Neural cell (in vitro differentiated cells): ENCODE results near the gene SELENON. TPM values are rescaled to one million over a fixed set of nuclear protein-coding genes. Genes with fewer than 3 reads are reported as not detected.
A peak's percentile ranks its signal among the peaks of the same experiment; 100 is the strongest.
"Not testable (repeated sequence)": the region's sequence is repeated elsewhere in the genome, so short reads cannot be mapped to it uniquely, and the experiment has no call there.

Experiments
- H2AFZ ChIP-seq: fragments of 200-600, 300-800 bp; sonication (generic), shearing (Covaris generic); 2 replicates; pipeline ENCODE4 v1.6.0; 2014; ENCODE audit warnings: low read depth, mild to moderate bottlenecking, antibody characterized with exemption, low read length, moderate library complexity
- H3F3A ChIP-seq: fragments of 200-600 bp; shearing (Covaris generic); 2 replicates; pipeline ENCODE4 v1.6.1; 2016; ENCODE audit warnings: mild to moderate bottlenecking, moderate library complexity, mixed read lengths, antibody characterized with exemption, low read length; ENCODE audit not compliant: insufficient read depth, poor library complexity, severe bottlenecking
- H3K27ac ChIP-seq: fragments of 200-600, 300-800 bp; sonication (generic), shearing (Covaris generic); 2 replicates; pipeline ENCODE4 v1.5.1; 2014; ENCODE audit warnings: mild to moderate bottlenecking, low read length, moderate library complexity
- H3K27me3 ChIP-seq: fragments of 300-800, 200-600 bp; sonication (generic), shearing (Covaris generic); 2 replicates; pipeline ENCODE4 v1.6.0; 2014; ENCODE audit warnings: mild to moderate bottlenecking, low read depth, low read length, moderate library complexity; ENCODE audit not compliant: insufficient read depth
- H3K36me3 ChIP-seq: fragments of 300-800, 200-600 bp; sonication (generic), shearing (Covaris generic); 2 replicates; pipeline ENCODE4 v1.5.1; 2014; ENCODE audit warnings: mild to moderate bottlenecking, antibody characterized with exemption, low read length, moderate library complexity; ENCODE audit not compliant: insufficient read depth
- H3K4me2 ChIP-seq: fragments of 300-800, 200-600 bp; sonication (generic), shearing (Covaris generic); 2 replicates; pipeline ENCODE4 v1.6.0; 2014; ENCODE audit warnings: mild to moderate bottlenecking, low read length
- H3K4me3 ChIP-seq: fragments of 300-800, 200-600 bp; sonication (generic), shearing (Covaris generic); 2 replicates; pipeline ENCODE4 v1.5.1; 2014; ENCODE audit warnings: mild to moderate bottlenecking, low read length, moderate library complexity
- H3K79me2 ChIP-seq: fragments of 200-600 bp; shearing (Covaris generic); replicated peaks from 2 replicates; pipeline ENCODE4 v1.6.0; 2014; ENCODE audit warnings: mild to moderate bottlenecking, low read length, moderate library complexity; ENCODE audit not compliant: insufficient read depth
- H3K9ac ChIP-seq: fragments of 300-800, 200-600 bp; sonication (generic), shearing (Covaris generic); 2 replicates; pipeline ENCODE4 v1.6.1; 2016; ENCODE audit warnings: mild to moderate bottlenecking, low read length, mixed read lengths
- H3K9me2 ChIP-seq: fragments of 200-600 bp; shearing (Covaris generic); 2 replicates; pipeline ENCODE4 v1.6.1; 2016; ENCODE audit warnings: mild to moderate bottlenecking, low read length, mixed read lengths; ENCODE audit not compliant: insufficient read depth
- H3K9me3 ChIP-seq: fragments of 200-600, 300-800 bp; sonication (generic), shearing (Covaris generic); 2 replicates; pipeline ENCODE4 v1.6.1; 2016; ENCODE audit warnings: mild to moderate bottlenecking, mixed run types, low read length, moderate library complexity, mixed read lengths
- H4K20me1 ChIP-seq: fragments of 200-600 bp; shearing (Covaris generic); 2 replicates; pipeline ENCODE4 v1.6.1; 2016; ENCODE audit warnings: mild to moderate bottlenecking, mixed run types; ENCODE audit not compliant: insufficient read depth
- CTCF ChIP-seq: fragments of 450-650 bp; IDR thresholded peaks from 2 replicates; pipeline ENCODE4 v1.5.1; 2014; ENCODE audit warnings: antibody characterized with exemption, mild to moderate bottlenecking, moderate library complexity; ENCODE audit not compliant: poor library complexity, severe bottlenecking
- EP300 ChIP-seq: fragments of 450-650 bp; conservative IDR thresholded peaks from 2 replicates; pipeline ENCODE4 v1.6.1; 2014; ENCODE audit warnings: antibody characterized with exemption, mild to moderate bottlenecking, moderate library complexity; ENCODE audit not compliant: poor library complexity, severe bottlenecking
- EZH2 ChIP-seq: fragments of 200-600, 300-800 bp; shearing (Covaris generic), sonication (generic); IDR thresholded peaks from 2 replicates; pipeline ENCODE4 v1.6.1; 2014; ENCODE audit warnings: antibody characterized with exemption, low read length, borderline replicate concordance, mild to moderate bottlenecking; ENCODE audit not compliant: insufficient read depth, poor library complexity, severe bottlenecking
- MXI1 ChIP-seq: fragments of 450-650 bp; conservative IDR thresholded peaks from 2 replicates; pipeline ENCODE4 v1.6.1; 2014; ENCODE audit warnings: antibody characterized with exemption, mild to moderate bottlenecking; ENCODE audit not compliant: poor library complexity, severe bottlenecking
- POLR2AphosphoS5 ChIP-seq: IDR thresholded peaks from 2 replicates; pipeline ENCODE4 v1.6.1; 2012
- RAD21 ChIP-seq: fragments of 450-650 bp; conservative IDR thresholded peaks from 2 replicates; pipeline ENCODE4 v1.6.1; 2014; ENCODE audit warnings: antibody characterized with exemption, mild to moderate bottlenecking, moderate library complexity
- REST ChIP-seq: IDR thresholded peaks from 2 replicates; pipeline ENCODE4 v1.6.1; 2012; ENCODE audit warnings: borderline replicate concordance
- SMC3 ChIP-seq: fragments of 450-650 bp; conservative IDR thresholded peaks from 2 replicates; pipeline ENCODE4 v1.6.1; 2014; ENCODE audit warnings: antibody characterized with exemption, mild to moderate bottlenecking, moderate library complexity; ENCODE audit not compliant: poor library complexity
- TAF1 ChIP-seq: IDR thresholded peaks from 2 replicates; pipeline ENCODE4 v1.6.1; 2012; ENCODE audit warnings: low read depth
- polyA plus RNA-seq: library from polyadenylated mRNA; depleted of rRNA; stranded (reverse); fragments of >200 nt; gene quantifications from 2 replicates; pipeline ENCODE4 v1.2.3, GENCODE V29; 2014

Gene SELENON
- polyA plus RNA-seq, 1 donor from 2014 or later, result 6.5 TPM

- H3K27ac ChIP-seq, result no peak overlapping the region
- no peak overlapping the region for H3K4me2 ChIP-seq
- H3K9ac ChIP-seq, result no peak overlapping the region
- H3K27me3 ChIP-seq, result no peaks in the 10 kb centered on the region
- H3K9me2 ChIP-seq, result no peaks in the 10 kb centered on the region
- H3K79me2 ChIP-seq, result no peaks in the 10 kb centered on the region
- no peaks in the 10 kb centered on the region for H3F3A ChIP-seq
- H4K20me1 ChIP-seq, result no peaks in the 10 kb centered on the region
- no peak overlapping the region for H2AFZ ChIP-seq
- H3K4me3 ChIP-seq, result no peak overlapping the region
- H3K9me3 ChIP-seq, result no peaks in the 10 kb centered on the region
- no peaks in the 10 kb centered on the region for H3K36me3 ChIP-seq
- no peak for TF ChIP-seq POLR2AphosphoS5
- TF ChIP-seq SMC3, result no peak
- TF ChIP-seq TAF1, result no peak
- no peak for TF ChIP-seq REST
- no peak for TF ChIP-seq RAD21
- TF ChIP-seq MXI1, result no peak
- no peak for TF ChIP-seq EP300
- no peak for TF ChIP-seq EZH2
- TF ChIP-seq CTCF, result no peak
Observed at GRCh38 chr1:25836695-25837094, 36.7 kb downstream of the SELENON start.

GRCh38 chr1:25837262-25837875, 37.4 kb downstream of the SELENON start:
- Histone ChIP-seq H3K36me3 (no peaks in the 10 kb centered on the region), H3K9me2 (no peaks in the 10 kb centered on the region), H4K20me1 (no peaks in the 10 kb centered on the region), H3K9me3 (no peaks in the 10 kb centered on the region), H3K4me2 (no peak overlapping the region), H3K4me3 (no peak overlapping the region), H3K27ac (no peak overlapping the region), H3F3A (no peaks in the 10 kb centered on the region), H3K9ac (no peak overlapping the region), H2AFZ (no peak overlapping the region), H3K79me2 (no peaks in the 10 kb centered on the region), H3K27me3 (no peaks in the 10 kb centered on the region)
- TF ChIP-seq SMC3 (peak; percentile 65), RAD21 (peak; percentile 63), REST (no peak), CTCF (peak; percentile 67), EP300 (no peak), EZH2 (no peak), MXI1 (no peak), TAF1 (no peak), POLR2AphosphoS5 (no peak)

GRCh38 chr1:25839808-25840207, 39.8 kb downstream of the SELENON start:
- H4K20me1 ChIP-seq, H3K9me3 ChIP-seq, H3K4me2 ChIP-seq, H3K36me3 ChIP-seq, H3K27ac ChIP-seq, H3F3A ChIP-seq, H2AFZ ChIP-seq, H3K9me2 ChIP-seq, H3K9ac ChIP-seq, H3K27me3 ChIP-seq, H3K79me2 ChIP-seq, H3K4me3 ChIP-seq: not testable (repeated sequence)
